Measurements from ENCODE around the gene SYNE1. TPM values are rescaled to one million over a fixed set of nuclear protein-coding genes. Genes with fewer than 3 reads are reported as not detected.
"Not testable (repeated sequence)": the region's sequence is repeated elsewhere in the genome, so short reads cannot be mapped to it uniquely, and the experiment has no call there.

SYNE1 gene
- total RNA-seq, 1 experiment from 2014 or later, result 6.5 TPM

GRCh38 chr6:152423216-152424103 lies 213.7 kb downstream of the SYNE1 start (continued):
- TF ChIP-seq AFF4 (CRISPR knock-in tag; IDR thresholded peaks at IDR 0.05; ENCODE audit: borderline replicate concordance), result no peak
- no peak for TF ChIP-seq OVOL2 (CRISPR knock-in tag; IDR thresholded peaks at IDR 0.05; ENCODE audit: borderline replicate concordance)
- TF ChIP-seq MXD4 (CRISPR knock-in tag; IDR thresholded peaks at IDR 0.05; ENCODE audit: borderline replicate concordance), result no peak
- TF ChIP-seq TEAD4 (CRISPR knock-in tag; IDR thresholded peaks at IDR 0.05), result no peak
- TF ChIP-seq CTCF (IDR thresholded peaks at IDR 0.05), result no peak
- no peak for TF ChIP-seq PREB (CRISPR knock-in tag; IDR thresholded peaks at IDR 0.05; ENCODE audit: borderline replicate concordance)
- no peak for TF ChIP-seq NR2C2 (CRISPR knock-in tag; IDR thresholded peaks at IDR 0.05)
- no peak for TF ChIP-seq TP53 (CRISPR knock-in tag; IDR thresholded peaks at IDR 0.05)
- TF ChIP-seq RORB (CRISPR knock-in tag; IDR thresholded peaks at IDR 0.05), result no peak
- no peak for TF ChIP-seq E2F4 (CRISPR knock-in tag; IDR thresholded peaks at IDR 0.05; ENCODE audit: borderline replicate concordance, low read depth)

GRCh38 chr6:152421496-152421895 lies 215.7 kb downstream of the SYNE1 start:
- ATAC-seq; CTCF ChIA-PET; H3K4me3 Mint-ChIP-seq; H3K27me3 Mint-ChIP-seq (ENCODE audit: low read depth); POLR2A ChIA-PET; H3K4me1 Mint-ChIP-seq; DNase-seq (ENCODE audit: low spot score); H3K27ac Mint-ChIP-seq: not testable (repeated sequence)
- H3K36me3 Mint-ChIP-seq, result peaks cover 18% of the 10 kb centered on the region
- peaks cover 41% of the 10 kb centered on the region for H3K9me3 Mint-ChIP-seq

GRCh38 chr6:152420696-152421095 lies 216.5 kb downstream of the SYNE1 start:
- DNase-seq (ENCODE audit: low spot score), result no peak
- Mint-ChIP-seq H3K4me3 (no peak overlapping the region), H3K36me3 (peaks cover 18% of the 10 kb centered on the region), H3K4me1 (no peaks in the 10 kb centered on the region), H3K27me3 (ENCODE audit: low read depth) (no peaks in the 10 kb centered on the region), H3K27ac (no peak overlapping the region), H3K9me3 (peaks cover 42% of the 10 kb centered on the region)
- CTCF ChIA-PET, result no interaction called here
- POLR2A ChIA-PET, result no interaction called here
- no peak for ATAC-seq
- no peak for TF ChIP-seq ARID4B (CRISPR knock-in tag; IDR thresholded peaks at IDR 0.05; ENCODE audit: borderline replicate concordance)
- TF ChIP-seq ERG (CRISPR knock-in tag; IDR thresholded peaks at IDR 0.05), result no peak
- no peak for TF ChIP-seq IRF1 (CRISPR knock-in tag; IDR thresholded peaks at IDR 0.05)
- no peak for TF ChIP-seq GTF2I (CRISPR knock-in tag; conservative IDR thresholded peaks at IDR 0.05)
- TF ChIP-seq NFATC4 (CRISPR knock-in tag; IDR thresholded peaks at IDR 0.05), result no peak
- no peak for TF ChIP-seq JAZF1 (CRISPR knock-in tag; IDR thresholded peaks at IDR 0.05)

Data from WTC11 (cell line).